ENCODE measurements around the gene GPBAR1.
A peak's percentile ranks its signal among the peaks of the same experiment; 100 is the strongest.
"Not testable (repeated sequence)": the region's sequence is repeated elsewhere in the genome, so short reads cannot be mapped to it uniquely, and the experiment has no call there.

The GPBAR1 gene

DNA sequence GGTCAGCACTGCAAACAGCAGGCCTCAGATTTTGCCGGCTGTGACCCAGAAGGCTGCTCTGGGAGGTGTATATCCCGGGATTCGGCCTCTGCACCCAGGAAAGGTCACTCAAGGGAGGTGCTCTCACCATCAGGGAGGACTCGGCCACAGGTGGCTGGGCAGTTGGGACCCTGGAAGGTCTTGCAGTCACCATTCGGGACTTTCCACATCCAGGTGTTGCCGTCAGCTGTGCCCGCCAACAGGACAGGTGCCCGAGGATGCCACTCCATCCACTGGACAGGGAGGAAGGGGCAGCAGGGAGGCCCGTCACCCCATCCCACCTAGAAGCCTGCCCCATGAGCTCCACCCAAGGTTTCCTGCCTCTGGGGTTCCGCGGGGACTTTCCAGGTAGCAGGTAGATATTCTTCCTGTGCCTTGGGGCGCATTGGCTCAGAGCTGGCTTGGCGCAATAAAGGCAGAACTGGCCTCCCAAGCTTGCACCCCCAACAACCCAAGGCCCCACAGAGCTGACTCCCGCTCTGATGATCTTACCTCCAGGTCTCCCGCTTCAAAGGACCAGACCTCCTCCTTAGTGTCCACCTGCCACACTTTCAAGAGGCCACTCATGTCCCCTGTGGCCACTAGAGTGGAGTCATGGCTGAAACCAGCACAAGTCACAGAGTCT lies 5.6 kb downstream of the GPBAR1 start:
- DNase-seq (ENCODE audit: low spot score) (no peak), FAIRE-seq (no peak)

DNA sequence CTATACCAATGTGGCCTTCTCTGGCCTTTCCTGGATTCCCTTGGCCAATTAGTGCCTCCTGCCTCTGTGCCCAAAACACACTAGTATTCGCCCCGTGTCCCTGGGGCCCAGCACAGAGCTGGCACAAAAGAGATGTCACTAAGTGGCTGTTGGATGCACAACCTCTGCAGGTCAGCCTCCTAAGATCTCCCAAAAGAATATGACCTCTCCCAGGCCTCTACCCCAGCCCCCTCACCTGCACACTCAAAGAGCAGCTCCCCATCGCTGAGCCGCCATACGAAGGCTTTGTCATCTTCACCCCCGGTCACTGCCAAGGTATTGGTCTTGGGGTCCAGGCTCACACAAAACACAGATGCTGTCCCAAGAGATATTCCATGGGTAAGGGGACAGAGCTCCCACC lies 6.4 kb downstream of the GPBAR1 start:
- DNase-seq (ENCODE audit: low spot score) (no peak), FAIRE-seq (no peak)

DNA sequence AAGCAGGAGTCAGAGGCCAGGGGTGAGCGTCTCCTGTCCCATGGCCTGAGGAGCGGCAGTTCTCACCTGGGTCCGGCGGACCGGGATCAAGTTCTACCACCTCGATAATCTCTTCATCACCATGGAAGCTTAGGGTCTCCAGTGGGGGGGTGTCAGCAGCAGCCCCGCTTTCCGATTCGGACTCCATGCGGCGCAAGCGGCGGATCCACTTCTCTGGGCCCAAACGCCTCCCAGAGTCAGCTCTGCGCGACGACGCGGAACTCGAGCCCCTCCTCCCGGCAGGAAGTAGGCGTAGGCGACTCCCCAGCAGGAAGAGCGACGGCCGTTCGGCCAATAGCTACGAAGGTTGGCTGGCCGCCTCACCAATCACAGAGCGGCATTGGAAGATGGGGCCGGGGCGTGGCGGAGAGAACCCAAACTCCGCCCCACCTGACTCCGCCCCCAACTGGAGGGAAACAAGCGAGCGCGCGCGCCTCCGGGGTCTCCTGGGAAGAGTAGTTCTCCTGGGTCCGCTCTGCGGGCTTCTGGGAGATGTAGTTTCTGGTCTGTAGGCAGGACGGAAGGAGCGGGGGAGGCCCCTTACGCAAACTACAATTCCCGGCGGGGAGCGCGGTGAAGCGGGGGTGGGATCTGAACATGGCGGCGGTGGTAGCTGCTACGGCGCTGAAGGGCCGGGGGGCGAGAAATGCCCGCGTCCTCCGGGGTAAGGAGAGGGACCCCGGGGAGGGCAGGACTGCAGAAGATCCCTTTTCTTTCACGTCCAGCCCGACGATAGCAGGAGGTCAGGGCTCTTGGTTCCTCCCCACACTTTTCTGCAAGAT lies 9.3 kb downstream of the GPBAR1 start, which contains the start of the genes AAMP and PNKD:
Gene AAMP (minus strand): TSS at position 238 of the 821 bp plus-strand sequence. CDS start 51 bp downstream, at position 187.
Gene PNKD (plus strand): TSS at position 620 of the 821 bp plus-strand sequence. CDS start 17 bp downstream, at position 637.
- DNase-seq (ENCODE audit: low spot score) = peak; percentile 99
- FAIRE-seq = peak; percentile 93

DNA sequence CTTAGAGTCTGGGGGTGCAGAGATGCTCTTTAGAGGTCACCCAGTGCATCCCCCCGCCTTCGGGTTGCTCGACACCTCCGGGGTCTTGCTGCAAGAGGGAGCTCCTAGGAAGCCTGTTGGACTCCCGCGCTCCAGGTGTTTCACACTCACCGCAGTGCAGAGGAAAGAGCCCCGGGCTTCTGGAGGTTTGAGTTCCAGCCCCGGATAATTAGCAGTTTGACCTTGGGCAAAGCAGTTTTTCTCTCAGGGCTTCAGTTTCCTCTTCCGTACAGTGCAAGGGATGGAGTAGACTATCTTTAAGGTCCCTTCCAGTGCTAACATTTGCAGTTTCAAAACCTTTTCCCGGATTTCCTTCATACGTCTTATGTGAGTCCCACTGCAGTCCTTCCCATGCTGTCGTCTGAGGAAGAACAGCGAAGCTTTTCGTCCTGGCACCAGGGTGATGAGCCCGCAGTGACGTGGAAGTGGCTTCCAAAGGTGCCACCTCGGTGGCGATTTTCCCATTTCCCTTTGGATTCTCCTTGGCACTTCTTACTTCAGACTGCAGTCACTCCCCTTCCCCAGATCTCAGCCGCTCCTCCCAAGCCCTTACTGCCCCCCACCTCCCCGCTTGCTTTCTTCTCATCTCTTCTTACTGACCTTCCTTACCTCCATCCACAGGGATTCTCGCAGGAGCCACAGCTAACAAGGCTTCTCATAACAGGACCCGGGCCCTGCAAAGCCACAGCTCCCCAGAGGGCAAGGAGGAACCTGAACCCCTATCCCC lies 10.1 kb downstream of the GPBAR1 start:
- no peak for DNase-seq (ENCODE audit: low spot score)
- FAIRE-seq = no peak

DNA sequence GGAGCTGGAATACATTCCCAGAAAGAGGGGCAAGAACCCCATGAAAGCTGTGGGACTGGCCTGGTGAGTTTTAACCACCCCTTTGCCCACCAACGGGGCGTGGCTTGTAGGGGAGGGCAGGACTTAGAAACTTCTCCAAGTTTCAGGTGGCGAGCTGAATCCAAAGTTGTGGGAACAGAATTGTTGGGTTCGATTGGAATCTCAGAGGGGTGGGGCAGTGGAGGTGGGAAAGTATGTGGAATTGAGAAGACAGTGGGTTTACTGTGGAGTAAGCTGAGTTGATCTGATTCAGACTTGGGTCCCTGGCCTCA lies 10.6 kb downstream of the GPBAR1 start:
- DNase-seq (ENCODE audit: low spot score) (no peak), FAIRE-seq (no peak)

DNA sequence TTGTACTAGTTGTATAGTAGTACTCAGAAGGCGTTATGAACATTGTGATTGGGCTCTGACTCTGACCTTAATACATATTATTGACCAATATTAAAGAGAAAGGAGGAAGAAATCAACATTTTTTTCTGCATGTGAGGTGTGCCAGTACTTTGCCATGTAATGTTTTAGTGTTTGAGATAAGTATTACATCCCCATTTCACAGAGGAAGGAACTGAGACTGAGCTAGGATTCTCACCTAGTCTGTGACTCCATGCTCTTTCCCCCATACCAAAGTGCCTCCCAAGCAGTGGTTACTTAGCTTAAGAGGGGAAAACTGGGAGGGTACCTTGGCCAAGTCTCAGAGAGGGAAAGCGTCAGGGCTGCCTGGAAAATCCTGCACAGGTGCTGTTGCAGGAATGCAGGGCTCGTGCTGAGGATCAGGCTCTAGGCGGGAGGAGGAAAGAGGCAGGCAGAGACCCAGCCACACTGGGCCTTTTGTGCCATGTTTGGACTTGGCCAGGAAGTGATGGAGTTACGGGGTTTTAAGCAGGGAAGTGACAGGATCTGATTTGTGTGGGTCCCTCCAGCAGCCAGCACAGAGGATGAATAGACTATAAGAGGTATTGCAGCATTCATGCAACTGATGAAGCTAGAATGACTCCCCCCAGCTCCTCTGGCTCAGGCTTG lies 11.2 kb downstream of the GPBAR1 start:
- no peak for DNase-seq (ENCODE audit: low spot score)
- no peak for FAIRE-seq

DNA sequence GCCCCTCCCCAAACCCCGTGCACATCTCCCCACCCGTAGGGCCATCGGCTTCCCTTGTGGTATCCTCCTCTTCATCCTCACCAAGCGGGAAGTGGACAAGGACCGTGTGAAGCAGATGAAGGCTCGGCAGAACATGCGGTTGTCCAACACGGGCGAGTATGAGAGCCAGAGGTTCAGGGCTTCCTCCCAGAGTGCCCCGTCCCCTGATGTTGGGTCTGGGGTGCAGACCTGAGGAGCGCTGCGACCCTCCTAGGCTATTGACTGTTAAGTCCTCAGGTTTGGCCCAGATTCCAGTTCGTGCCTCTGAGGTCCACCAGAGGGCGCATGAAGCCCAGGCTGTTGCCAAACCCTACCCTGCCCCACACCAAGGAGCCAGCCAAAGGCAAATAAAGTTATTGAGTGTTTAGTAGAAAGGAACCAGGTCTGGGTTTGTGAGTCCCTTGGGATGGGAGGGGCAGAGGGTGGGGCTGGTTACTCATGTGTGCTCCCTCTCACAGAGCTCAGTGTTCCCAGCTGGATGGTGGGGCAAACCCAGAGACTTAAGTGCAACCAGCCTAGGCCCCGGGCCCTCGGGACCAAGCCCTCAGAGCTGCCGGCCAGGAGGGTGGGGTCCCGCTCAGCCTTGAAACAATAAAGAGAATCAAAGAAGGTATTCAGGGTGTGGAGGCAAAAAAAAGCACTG lies 11.9 kb downstream of the GPBAR1 start:
- FAIRE-seq (no peak), DNase-seq (ENCODE audit: low spot score) (peak; percentile 74)

DNA sequence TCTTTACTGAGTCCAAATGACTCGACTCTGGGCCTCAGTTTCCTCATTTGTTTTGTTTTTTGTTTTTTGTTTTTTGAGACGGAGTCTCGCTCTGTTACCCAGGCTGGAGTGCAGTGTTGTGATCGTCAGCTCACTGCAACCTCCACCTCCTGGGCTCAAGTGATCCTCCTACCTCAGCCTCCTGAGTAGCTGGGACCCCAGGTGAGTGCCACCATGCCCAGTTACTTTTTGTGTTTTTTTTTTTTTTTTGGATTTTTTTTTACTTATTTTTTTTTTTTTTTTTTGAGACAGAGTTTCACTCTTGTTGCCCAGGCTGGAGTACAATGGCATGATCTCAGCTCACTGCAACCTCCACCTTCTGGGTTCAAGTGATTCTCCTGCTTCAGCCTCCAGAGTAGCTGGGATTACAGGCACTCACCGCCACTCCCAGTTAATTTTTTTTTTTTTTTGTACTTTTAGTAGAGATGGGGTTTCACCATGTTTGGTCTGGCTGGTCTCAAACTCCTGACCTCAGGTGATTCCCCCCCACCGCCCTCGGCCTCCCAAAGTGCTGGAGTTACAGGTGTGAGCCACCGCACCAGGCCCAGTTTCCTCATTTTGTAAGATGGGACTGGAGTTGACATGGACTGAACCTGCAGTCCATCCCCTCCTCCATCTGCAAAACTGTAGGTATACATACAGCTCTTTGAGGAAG lies 12.5 kb downstream of the GPBAR1 start:
- not testable (repeated sequence) for FAIRE-seq

DNA sequence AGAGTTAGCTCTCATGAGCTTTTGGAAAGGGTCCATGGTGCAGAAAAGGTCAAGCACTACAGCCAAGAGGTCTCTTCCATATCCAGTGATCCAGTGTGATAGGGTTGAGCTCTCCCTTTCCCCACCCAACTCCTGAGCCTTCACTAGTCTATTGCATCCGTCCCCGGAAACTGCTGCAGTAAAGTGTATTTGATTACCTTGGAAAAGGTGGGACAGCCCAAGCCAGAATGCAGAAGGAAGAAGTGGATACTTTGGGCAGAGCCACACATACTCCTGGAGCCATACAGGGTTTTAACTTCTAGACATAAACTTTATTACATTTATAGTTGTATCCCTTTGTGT lies 13.1 kb downstream of the GPBAR1 start:
- FAIRE-seq (no peak), DNase-seq (ENCODE audit: low spot score) (no peak)

More for the DNA sequence above, 12.5 kb downstream of the GPBAR1 start:
- DNase-seq (ENCODE audit: low spot score) = not testable (repeated sequence)

DNA sequence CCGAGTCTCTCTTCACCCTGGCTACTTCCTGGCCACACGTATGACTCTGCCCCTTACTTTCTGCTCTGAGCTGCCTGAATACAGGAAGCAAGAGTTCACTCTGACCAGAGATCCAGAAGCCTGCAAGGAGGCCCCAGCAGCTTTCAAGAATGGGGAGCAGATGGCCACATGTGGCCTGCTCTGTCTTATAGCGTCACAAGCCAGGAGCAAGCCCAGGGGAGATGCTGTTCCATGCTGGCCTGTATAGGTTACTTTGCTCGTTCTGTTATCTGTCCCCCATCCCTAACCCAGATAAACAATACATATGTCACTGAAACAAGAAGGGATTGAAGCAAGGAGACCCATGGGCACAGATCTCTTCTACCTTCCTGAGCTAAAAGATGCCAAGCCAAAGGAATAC lies 13.8 kb downstream of the GPBAR1 start:
- DNase-seq (ENCODE audit: low spot score) = no peak
- no peak for FAIRE-seq

DNA sequence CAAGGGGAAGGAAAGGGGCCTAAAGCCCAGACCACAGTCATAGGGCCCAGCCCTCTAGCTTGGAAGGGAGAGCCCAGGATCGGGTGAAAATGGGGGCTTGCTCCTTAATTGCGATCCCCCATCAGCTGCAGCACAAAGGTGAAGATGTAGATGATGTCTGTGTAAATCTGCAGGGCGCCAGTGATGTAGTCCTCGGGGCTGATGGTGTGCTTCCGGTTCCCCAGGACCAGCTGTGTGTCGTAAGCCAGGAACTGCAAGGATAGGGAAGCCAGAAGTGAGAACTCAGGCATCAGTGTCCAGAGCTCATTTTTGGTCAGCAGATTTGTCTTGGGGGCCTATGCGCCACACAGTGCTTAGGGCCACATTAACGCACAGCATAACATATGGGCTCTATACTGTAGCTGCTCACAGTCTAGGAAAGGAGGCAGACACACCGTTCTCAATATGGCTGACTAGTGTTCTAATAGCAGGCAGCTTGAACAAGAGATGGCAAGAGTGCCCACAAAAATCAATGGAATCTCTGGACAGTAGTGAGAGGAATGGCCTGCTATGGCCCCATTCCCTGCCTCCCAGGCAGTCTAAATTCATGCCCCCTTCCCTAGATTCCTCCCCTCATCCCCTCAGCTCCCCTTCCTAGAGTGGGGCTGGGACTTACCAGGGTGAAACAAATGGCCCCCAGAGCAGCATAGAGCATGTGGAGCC lies 14.7 kb downstream of the GPBAR1 start:
- FAIRE-seq (no peak), DNase-seq (ENCODE audit: low spot score) (no peak)

DNA sequence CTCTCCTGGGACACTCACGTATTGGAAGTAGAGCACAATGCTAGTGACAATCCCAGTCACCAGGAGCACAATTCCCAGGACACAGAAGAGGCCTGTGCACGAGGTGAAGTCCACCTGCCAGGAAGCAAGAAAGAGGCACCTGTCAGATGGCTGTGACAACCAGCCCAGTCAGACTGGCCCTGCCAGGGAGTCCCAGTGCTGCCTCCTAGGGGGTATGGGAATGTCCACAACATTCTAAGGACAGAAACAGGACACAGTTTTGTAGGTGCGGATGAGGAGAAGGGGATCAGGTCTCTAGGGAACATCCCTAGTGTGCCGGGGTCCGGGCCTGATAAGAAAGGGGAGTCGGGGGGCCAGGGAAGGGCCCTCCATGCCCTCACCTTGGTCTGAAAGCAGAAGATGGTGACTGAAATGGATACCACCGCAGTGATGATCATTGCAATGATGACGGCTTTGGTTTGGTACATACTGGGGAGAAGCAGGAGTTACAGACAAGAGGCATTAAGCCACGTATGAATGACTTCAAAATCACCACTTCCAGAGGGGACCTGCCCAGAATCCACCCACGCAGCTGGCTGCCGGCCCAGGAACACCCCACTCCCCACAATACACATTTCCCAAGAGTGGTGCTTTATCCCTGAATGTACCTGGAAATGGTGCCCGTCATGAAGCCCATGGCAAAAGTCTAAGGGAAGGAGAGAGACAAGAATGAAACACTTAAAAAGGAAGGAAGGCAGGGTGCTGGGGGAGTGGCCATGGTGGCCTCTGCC lies 16.4 kb downstream of the GPBAR1 start:
- DNase-seq (ENCODE audit: low spot score) (no peak), FAIRE-seq (no peak)

DNA sequence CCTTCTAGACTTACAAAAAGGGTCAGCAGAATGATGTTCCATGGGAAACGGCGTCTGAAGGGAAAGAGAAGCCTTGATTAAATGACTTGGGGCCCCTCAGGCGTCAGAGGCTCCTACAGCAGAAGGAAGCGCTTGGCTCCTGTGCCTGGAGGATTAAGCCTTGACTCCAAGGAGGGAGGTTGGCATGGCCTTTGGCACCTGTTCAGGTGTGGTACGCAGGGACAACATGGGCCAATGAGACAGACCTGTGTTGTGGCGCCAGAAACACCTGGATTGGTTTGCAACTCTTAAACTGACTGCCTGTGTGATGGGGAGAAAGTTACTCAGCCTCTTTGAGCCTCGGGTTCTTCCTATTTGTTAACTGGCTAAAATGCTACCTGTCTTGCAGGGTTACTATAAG lies 17.1 kb downstream of the GPBAR1 start:
- DNase-seq (ENCODE audit: low spot score) (no peak), FAIRE-seq (no peak)

DNA sequence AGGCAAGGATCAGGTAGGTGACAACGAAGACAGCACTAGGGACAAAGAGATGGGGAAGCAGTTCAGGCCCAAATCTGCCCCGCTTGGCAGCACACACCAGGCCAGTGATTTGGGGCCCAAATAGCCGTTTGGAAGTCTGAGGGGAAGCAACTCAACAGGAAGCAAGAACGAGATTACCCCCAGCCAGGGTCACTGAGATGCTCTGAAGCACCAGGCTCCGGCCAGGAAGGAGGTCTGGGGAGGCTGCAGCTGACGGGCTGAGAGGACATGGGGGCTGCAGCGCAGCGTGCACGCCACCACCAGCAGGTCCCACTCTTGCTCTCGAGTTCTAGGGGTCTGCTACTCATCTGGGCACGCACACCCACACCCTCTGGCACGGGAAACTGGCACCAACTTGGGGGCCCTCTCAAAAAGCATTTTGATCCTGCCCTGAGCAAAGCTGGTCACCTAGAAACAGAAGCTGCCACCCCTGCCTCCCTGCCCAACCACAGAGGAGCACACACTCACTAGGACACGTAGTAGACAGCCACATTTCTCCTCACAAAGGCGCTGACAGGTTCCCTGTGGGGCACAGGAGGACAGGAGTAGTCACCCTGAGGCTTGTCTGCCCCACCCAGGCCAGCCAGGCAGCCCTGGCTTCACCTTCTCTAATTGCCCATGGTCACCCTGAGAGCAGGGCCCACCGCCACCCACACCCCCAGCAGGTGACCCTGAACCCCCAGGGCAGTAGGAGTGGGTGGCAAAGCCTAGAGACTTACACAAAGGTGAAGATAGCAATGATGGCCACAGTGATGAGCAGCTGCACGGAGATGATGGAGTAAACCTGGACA lies 17.9 kb downstream of the GPBAR1 start:
- DNase-seq (ENCODE audit: low spot score) (no peak), FAIRE-seq (no peak)

DNA sequence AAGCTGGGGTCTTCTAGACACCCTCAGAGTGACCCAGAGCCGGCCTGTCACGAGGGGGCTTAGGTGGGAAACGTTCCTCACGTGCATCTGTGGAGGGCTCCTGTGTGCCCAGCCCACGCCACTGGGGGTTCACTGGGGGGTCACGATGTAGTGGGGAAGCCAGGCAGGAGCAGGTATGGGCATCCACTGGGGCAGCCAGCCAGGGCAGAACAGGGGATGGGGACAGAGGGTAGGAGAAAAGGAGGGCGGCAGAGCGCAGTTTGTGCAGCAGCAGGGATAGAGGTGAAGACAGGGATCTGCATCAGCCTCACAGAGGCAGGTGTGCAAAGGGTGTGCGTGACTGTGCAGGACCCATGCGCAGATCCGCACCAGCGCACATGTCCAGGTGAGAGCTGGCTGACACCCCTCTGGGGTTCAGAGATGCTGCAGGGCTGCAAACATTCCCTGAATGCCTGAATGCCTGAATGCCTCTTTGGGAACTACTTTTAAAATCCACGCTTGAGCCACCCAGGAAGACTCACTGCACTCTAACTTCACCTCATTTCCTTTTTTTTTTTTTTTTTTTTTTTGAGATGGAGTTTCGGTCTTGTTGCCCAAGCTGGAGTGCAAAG lies 19.6 kb downstream of the GPBAR1 start:
- no peak for FAIRE-seq
- DNase-seq (ENCODE audit: low spot score) = no peak

DNA sequence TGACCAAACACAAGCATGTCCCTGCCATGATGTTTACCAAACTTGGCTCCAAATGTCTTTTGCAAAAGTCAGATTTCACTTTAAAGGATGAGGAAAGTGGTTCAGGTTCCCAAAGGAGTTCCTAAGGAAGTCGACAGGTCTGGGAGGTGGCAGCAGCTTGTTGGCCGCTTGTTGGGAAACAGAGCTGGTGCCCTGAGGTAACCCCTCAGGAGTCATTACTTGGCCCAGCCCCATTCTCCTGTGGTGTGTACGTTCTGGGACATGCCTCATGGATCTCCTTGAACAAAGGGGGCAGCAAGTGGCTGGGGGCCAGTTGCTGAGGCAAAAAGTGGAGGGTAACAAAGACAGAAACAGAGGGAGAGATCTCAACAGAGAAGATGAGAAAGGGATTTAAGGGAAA lies 20.6 kb downstream of the GPBAR1 start:
- DNase-seq (ENCODE audit: low spot score) = no peak

DNA sequence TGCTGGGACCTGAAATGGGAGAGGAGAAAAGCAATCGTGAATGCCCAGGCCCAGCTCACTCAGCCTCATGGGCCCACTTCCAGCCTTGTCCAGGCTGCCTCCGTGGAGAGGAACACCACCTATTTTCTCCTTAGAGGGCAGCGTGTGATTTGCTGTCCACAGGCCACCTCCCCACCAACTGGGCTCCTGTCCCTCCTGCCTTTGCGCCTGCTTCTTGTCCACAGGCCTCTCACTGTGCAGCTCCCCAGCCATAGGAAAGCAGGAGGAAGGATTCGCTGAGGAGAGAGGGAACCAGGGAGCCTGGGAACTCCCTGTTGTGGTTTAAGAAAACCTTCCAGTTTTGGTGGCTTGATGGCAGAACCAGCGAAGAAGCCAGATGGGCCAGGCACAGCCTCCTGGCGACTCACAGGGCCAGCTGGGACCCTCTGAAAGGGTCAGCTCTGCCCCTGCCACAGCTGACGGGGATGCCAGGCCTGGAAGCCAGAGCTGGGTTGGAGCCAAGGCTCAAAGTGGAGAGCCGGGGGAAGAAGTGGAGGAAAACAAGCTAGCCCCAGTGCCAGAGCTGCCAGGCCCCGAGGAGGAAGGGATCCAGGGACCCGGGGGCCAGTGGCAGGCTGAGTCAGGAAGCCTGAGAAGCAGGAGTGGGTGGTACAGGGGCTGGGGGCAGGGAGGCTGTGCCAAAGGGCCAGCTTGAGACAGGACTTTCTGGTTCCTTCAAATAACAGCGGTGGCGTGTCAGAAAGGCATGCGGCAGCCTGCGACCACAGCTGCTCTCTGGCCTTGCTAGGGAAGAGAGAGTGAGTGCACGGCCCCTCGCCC lies 21.6 kb downstream of the GPBAR1 start:
- no peak for DNase-seq (ENCODE audit: low spot score)

More for the DNA sequence above, 20.6 kb downstream of the GPBAR1 start:
- no peak for FAIRE-seq

More for the DNA sequence above, 21.6 kb downstream of the GPBAR1 start:
- FAIRE-seq = no peak
